OCI-LY7 (cell line): ENCODE data around the gene UBA1. TPM values are rescaled to one million over a fixed set of nuclear protein-coding genes. Genes with fewer than 3 reads are reported as not detected.
A peak's percentile ranks its signal among the peaks of the same experiment; 100 is the strongest.

ENCODE experiments used
- BruUV-seq: library from RNA; stranded (reverse); fragments of 400-500 nt; replicated peaks from 2 replicates; lab custom pipeline; 2021; lab: Mats Ljungman, UMichigan
- CTCF ChIA-PET: fragments of 300-600 bp; sonication (Branson Sonifier 250); formaldehyde crosslinking; loops from one replicate; lab custom pipeline; 2022; ENCODE audit warnings: antibody characterized with exemption; ENCODE audit not compliant: unreplicated experiment; lab: Charles Lee
- POLR2A ChIA-PET: fragments of 300-600 bp; sonication (Branson Sonifier 250); formaldehyde crosslinking; loops from one replicate; lab custom pipeline; 2022; ENCODE audit warnings: antibody characterized with exemption; lab: Charles Lee
- DNase-seq: peaks from one replicate; pipeline ENCODE4 v3.0.0-alpha.2; 2015; ENCODE audit warnings: low spot score
- H2AFZ ChIP-seq: fragments of 200-600 bp; sonication (generic), shearing (Covaris generic); 2 replicates; pipeline ENCODE4 v1.6.1; 2014; ENCODE audit warnings: mild to moderate bottlenecking, antibody characterized with exemption, low read length, moderate library complexity
- H3K27ac ChIP-seq: fragments of 200-600 bp; sonication (generic); 2 replicates; pipeline ENCODE4 v1.5.1; 2014; ENCODE audit warnings: mixed run types, low read depth, mild to moderate bottlenecking, moderate library complexity, low read length, inconsistent platforms; ENCODE audit not compliant: poor library complexity, severe bottlenecking
- H3K36me3 ChIP-seq: fragments of 200-600 bp; sonication (generic); 2 replicates; pipeline ENCODE4 v1.6.1; 2014; ENCODE audit warnings: mild to moderate bottlenecking, antibody characterized with exemption, low read length, moderate library complexity, mixed read lengths; ENCODE audit not compliant: insufficient read depth
- H3K4me1 ChIP-seq: fragments of 200-600 bp; sonication (generic); 2 replicates; pipeline ENCODE4 v1.5.1; 2014; ENCODE audit warnings: mild to moderate bottlenecking, low read length; ENCODE audit not compliant: insufficient read depth, poor library complexity, severe bottlenecking
- H3K4me2 ChIP-seq: fragments of 200-600 bp; sonication (generic); 2 replicates; pipeline ENCODE4 v1.6.1; 2014; ENCODE audit warnings: mild to moderate bottlenecking, low read length
- H3K4me3 ChIP-seq: fragments of 200-600 bp; sonication (generic); 2 replicates; pipeline ENCODE4 v1.5.1; 2014; ENCODE audit warnings: mild to moderate bottlenecking, low read depth, low read length; ENCODE audit not compliant: poor library complexity, severe bottlenecking
- H3K79me2 ChIP-seq: fragments of 200-600 bp; sonication (generic); 2 replicates; pipeline ENCODE4 v1.6.1; 2016; ENCODE audit warnings: low read depth, mild to moderate bottlenecking, low read length, moderate library complexity, mixed read lengths; ENCODE audit not compliant: insufficient read depth
- H3K9me2 ChIP-seq: fragments of 200-600 bp; sonication (generic); 2 replicates; pipeline ENCODE4 v1.6.1; 2016; ENCODE audit warnings: mild to moderate bottlenecking, low read length, mixed read lengths; ENCODE audit not compliant: insufficient read depth
- H3K9me3 ChIP-seq: fragments of 200-600 bp; sonication (generic); 2 replicates; pipeline ENCODE4 v1.6.1; 2014; ENCODE audit warnings: mild to moderate bottlenecking, mixed run types, low read length, mixed read lengths
- H4K20me1 ChIP-seq: fragments of 200-600 bp; sonication (generic); 2 replicates; pipeline ENCODE4 v1.6.1; 2014; ENCODE audit warnings: mild to moderate bottlenecking, antibody characterized with exemption, low read length, moderate library complexity, mixed read lengths; ENCODE audit not compliant: insufficient read depth
- EZH2phosphoT487 ChIP-seq: fragments of 200-600 bp; sonication (generic); IDR thresholded peaks from 2 replicates; pipeline ENCODE4 v1.6.1; 2018; ENCODE audit warnings: low read depth, borderline replicate concordance, mild to moderate bottlenecking, mixed run types, antibody characterized with exemption, low read length, moderate library complexity, mixed read lengths
- intact Hi-C: fragments of 100-400 bp; cut with micrococcal nuclease; formaldehyde crosslinking; loops from one replicate; pipeline ENCODE4 v1.10.0; 2022; ENCODE audit not compliant: unreplicated experiment
- total RNA-seq, 2 experiments: library from RNA; depleted of rRNA in 1 of 2; stranded (reverse); fragments of >200 nt in 1 of 2; shearing (Covaris generic) in 1 of 2; gene quantifications; 2 replicates each; pipeline ENCODE4 v1.2.3, GENCODE V29; 2014 to 2022
- TF ChIP-seq, protein P1 (sequence below): fragments of 200-600 bp; sonication (generic); conservative IDR thresholded peaks from 2 replicates; pipeline ENCODE4 v1.5.1; 2014; ENCODE audit warnings: mild to moderate bottlenecking, antibody characterized with exemption, low read length, moderate library complexity, mixed read lengths

The UBA1 gene
- total RNA-seq, 2 experiments from 2014 or later, result 169 to 294 TPM

GRCh38 chrX:47221756-47222155, 28.1 kb downstream of the UBA1 start:
- no TSS peak for BruUV-seq
- Histone ChIP-seq H3K36me3 (peaks cover 64% of the 10 kb centered on the region), H3K9me3 (no peaks in the 10 kb centered on the region), H4K20me1 (peaks cover 16% of the 10 kb centered on the region), H3K9me2 (no peaks in the 10 kb centered on the region), H3K4me3 (no peak overlapping the region), H3K27ac (no peak overlapping the region), H3K79me2 (peaks cover 38% of the 10 kb centered on the region), H2AFZ (no peak overlapping the region), H3K4me2 (peak overlapping the region; percentile 96; the same call in 1 of the 2 replicates), H3K4me1 (peaks cover 23% of the 10 kb centered on the region)
- POLR2A ChIA-PET, result no interaction called here
- DNase-seq, result no peak
- intact Hi-C loops, result no loop called here
- TF ChIP-seq, protein P1, sequence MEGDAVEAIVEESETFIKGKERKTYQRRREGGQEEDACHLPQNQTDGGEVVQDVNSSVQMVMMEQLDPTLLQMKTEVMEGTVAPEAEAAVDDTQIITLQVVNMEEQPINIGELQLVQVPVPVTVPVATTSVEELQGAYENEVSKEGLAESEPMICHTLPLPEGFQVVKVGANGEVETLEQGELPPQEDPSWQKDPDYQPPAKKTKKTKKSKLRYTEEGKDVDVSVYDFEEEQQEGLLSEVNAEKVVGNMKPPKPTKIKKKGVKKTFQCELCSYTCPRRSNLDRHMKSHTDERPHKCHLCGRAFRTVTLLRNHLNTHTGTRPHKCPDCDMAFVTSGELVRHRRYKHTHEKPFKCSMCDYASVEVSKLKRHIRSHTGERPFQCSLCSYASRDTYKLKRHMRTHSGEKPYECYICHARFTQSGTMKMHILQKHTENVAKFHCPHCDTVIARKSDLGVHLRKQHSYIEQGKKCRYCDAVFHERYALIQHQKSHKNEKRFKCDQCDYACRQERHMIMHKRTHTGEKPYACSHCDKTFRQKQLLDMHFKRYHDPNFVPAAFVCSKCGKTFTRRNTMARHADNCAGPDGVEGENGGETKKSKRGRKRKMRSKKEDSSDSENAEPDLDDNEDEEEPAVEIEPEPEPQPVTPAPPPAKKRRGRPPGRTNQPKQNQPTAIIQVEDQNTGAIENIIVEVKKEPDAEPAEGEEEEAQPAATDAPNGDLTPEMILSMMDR, result no peak
- no peak for TF ChIP-seq EZH2phosphoT487
- CTCF ChIA-PET, result no interaction called here

DNA sequence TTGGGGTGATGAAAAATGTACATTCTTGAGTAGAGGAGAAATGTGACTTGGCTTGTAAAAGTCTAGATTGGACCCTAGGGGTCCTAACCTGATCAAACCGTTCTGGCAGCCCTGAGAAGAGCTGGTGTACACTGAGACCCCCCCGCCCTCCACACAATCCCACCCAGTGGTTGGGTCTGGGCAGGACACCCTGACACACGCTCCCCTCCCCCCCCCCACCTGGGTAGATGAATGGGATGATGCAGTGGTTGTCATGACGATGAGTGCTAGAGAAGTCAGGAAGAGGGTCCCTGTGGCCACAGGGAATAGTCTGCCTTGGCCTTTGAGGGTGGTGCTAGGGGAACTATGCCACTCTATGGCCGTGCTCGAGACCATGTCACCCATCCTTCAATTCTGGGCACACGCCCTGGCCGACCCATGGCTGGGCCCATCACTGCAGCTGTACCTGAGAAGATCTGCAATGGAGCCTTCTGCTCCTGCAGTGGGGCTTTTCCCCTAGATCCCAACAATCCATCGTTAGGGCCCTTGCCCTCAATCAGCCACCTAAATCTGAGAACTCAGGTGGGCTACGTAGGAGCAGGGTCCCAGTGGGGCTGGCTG, 29.2 kb downstream of the UBA1 start:
- BruUV-seq, result no TSS peak
- intact Hi-C loops, result no loop called here
- DNase-seq, result no peak
- Histone ChIP-seq H3K36me3 (peaks cover 74% of the 10 kb centered on the region), H3K27ac (no peak overlapping the region), H4K20me1 (peaks cover 16% of the 10 kb centered on the region), H3K9me2 (no peaks in the 10 kb centered on the region), H3K4me3 (no peak overlapping the region), H2AFZ (no peak overlapping the region), H3K9me3 (no peaks in the 10 kb centered on the region), H3K4me2 (no peak overlapping the region), H3K79me2 (peaks cover 38% of the 10 kb centered on the region), H3K4me1 (peaks cover 15% of the 10 kb centered on the region)
- ChIA-PET CTCF (no interaction called here), POLR2A (no interaction called here)
- TF ChIP-seq EZH2phosphoT487, result no peak
- TF ChIP-seq, protein P1, result no peak

- H3K9me2 ChIP-seq, result no peaks in the 10 kb centered on the region
- H3K4me1 ChIP-seq, result peaks cover 15% of the 10 kb centered on the region
- H4K20me1 ChIP-seq, result peaks cover 16% of the 10 kb centered on the region
- peaks cover 37% of the 10 kb centered on the region for H3K79me2 ChIP-seq
- H3K4me2 ChIP-seq, result no peak overlapping the region
- H3K36me3 ChIP-seq, result peaks cover 81% of the 10 kb centered on the region
- H2AFZ ChIP-seq, result no peak overlapping the region
- H3K27ac ChIP-seq, result no peak overlapping the region
- H3K4me3 ChIP-seq, result no peak overlapping the region
- no peak for TF ChIP-seq EZH2phosphoT487
- TF ChIP-seq, protein P1, result no peak
- BruUV-seq, result no TSS peak
- intact Hi-C loops, result no loop called here
- ChIA-PET CTCF (no interaction called here), POLR2A (no interaction called here)
- H3K9me3 ChIP-seq, result no peaks in the 10 kb centered on the region
- DNase-seq, result no peak
Observed at GRCh38 chrX:47223476-47224250, 30.0 kb downstream of the UBA1 start.
